ENCODE data around the gene RBFOX2.

Gene RBFOX2

DNA sequence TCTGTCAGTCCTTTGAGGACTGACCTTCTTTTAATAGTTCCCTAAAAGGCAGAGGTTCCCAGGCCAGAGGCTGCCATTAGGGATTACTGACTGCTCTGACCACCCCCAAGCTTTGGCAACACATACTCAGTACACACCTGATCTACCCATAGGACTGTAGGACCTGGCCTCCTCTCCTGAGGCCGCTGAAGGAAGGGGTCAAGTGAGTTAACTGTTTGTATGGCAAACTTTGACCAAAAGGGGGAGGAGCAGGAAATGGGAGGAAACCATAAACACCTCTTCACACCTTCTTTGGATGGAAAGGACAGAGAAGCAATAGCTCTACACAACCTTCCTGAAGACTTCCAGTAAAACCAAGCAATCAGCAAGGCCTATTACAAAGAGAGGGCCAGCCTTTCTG lies 207.0 kb downstream of the RBFOX2 start:
- Histone ChIP-seq H2AFZ (ENCODE audit: low read length) (no peak overlapping the region), H3K27me3 (ENCODE audit: insufficient read depth, low read length) (no peaks in the 10 kb centered on the region), H3K4me2 (ENCODE audit: low read length) (no peak overlapping the region), H3K9ac (ENCODE audit: low read length) (no peak overlapping the region), H3K4me3 (ENCODE audit: low read depth, low read length, poor library complexity, severe bottlenecking) (no peak overlapping the region), H3K4me1 (ENCODE audit: insufficient read depth, low read length, severe bottlenecking) (peaks cover 35% of the 10 kb centered on the region), H4K20me1 (ENCODE audit: insufficient read depth, low read length) (no peaks in the 10 kb centered on the region), H3K79me2 (ENCODE audit: insufficient read depth, low read length) (peaks cover 83% of the 10 kb centered on the region), H3K36me3 (ENCODE audit: insufficient read depth, low read length) (peaks cover 58% of the 10 kb centered on the region), H3F3A (ENCODE audit: insufficient read depth, low read length) (no peaks in the 10 kb centered on the region), H3K9me2 (ENCODE audit: low read depth, low read length) (no peaks in the 10 kb centered on the region), H3K9me3 (ENCODE audit: low read length) (no peaks in the 10 kb centered on the region), H3K27ac (ENCODE audit: low read depth, low read length, poor library complexity, severe bottlenecking) (peak overlapping the region; percentile 42)
- TF ChIP-seq EZH2 (IDR thresholded peaks at IDR 0.05; ENCODE audit: borderline replicate concordance, low read length) (no peak), CTCF (IDR thresholded peaks at IDR 0.05; ENCODE audit: low read length) (no peak)

DNA sequence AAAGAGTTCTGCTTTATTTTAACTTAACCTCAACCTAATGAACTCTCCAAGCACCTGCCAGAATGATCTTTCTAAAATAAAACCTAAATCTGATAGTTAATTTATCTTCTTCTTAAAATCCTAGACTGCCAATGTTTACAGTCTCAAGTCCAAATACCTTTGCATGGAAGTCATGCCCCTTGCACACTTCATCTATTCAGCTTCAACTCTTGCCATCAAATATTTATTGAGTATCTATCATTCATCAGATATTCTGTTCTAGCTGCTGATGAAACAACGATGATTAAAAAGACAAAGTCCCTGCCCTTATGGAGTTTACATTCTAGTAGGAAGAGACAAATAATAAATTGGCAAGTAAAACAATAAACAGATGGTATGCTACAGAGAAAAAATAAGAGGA lies 209.2 kb downstream of the RBFOX2 start:
- no peak overlapping the region for H2AFZ ChIP-seq (ENCODE audit: low read length)
- H3K27ac ChIP-seq (ENCODE audit: low read depth, low read length, poor library complexity, severe bottlenecking): no peak overlapping the region
- H3K4me3 ChIP-seq (ENCODE audit: low read depth, low read length, poor library complexity, severe bottlenecking): no peak overlapping the region
- H3K9me2 ChIP-seq (ENCODE audit: low read depth, low read length): no peaks in the 10 kb centered on the region
- peaks cover 71% of the 10 kb centered on the region for H3K79me2 ChIP-seq (ENCODE audit: insufficient read depth, low read length)
- H3K27me3 ChIP-seq (ENCODE audit: insufficient read depth, low read length): no peaks in the 10 kb centered on the region
- TF ChIP-seq CTCF (IDR thresholded peaks at IDR 0.05; ENCODE audit: low read length) (no peak), EZH2 (IDR thresholded peaks at IDR 0.05; ENCODE audit: borderline replicate concordance, low read length) (no peak)
- no peaks in the 10 kb centered on the region for H4K20me1 ChIP-seq (ENCODE audit: insufficient read depth, low read length)
- no peaks in the 10 kb centered on the region for H3K9me3 ChIP-seq (ENCODE audit: low read length)
- no peak overlapping the region for H3K9ac ChIP-seq (ENCODE audit: low read length)
- H3K4me2 ChIP-seq (ENCODE audit: low read length): no peak overlapping the region
- H3K4me1 ChIP-seq (ENCODE audit: insufficient read depth, low read length, severe bottlenecking): peaks cover 43% of the 10 kb centered on the region
- H3F3A ChIP-seq (ENCODE audit: insufficient read depth, low read length): no peaks in the 10 kb centered on the region
- peaks cover 63% of the 10 kb centered on the region for H3K36me3 ChIP-seq (ENCODE audit: insufficient read depth, low read length)

GRCh38 chr22:35818897-35819296 lies 209.7 kb downstream of the RBFOX2 start:
- Histone ChIP-seq H3K9me3 (ENCODE audit: low read length) (peaks cover 2% of the 10 kb centered on the region; the same call in 1 of the 2 replicates), H2AFZ (ENCODE audit: low read length) (no peak overlapping the region), H3K9me2 (ENCODE audit: low read depth, low read length) (no peaks in the 10 kb centered on the region), H3K4me3 (ENCODE audit: low read depth, low read length, poor library complexity, severe bottlenecking) (no peak overlapping the region), H3K79me2 (ENCODE audit: insufficient read depth, low read length) (peaks cover 66% of the 10 kb centered on the region), H3K9ac (ENCODE audit: low read length) (no peak overlapping the region), H3F3A (ENCODE audit: insufficient read depth, low read length) (no peaks in the 10 kb centered on the region), H4K20me1 (ENCODE audit: insufficient read depth, low read length) (no peaks in the 10 kb centered on the region), H3K27ac (ENCODE audit: low read depth, low read length, poor library complexity, severe bottlenecking) (no peak overlapping the region), H3K27me3 (ENCODE audit: insufficient read depth, low read length) (no peaks in the 10 kb centered on the region), H3K36me3 (ENCODE audit: insufficient read depth, low read length) (peaks cover 63% of the 10 kb centered on the region), H3K4me2 (ENCODE audit: low read length) (no peak overlapping the region), H3K4me1 (ENCODE audit: insufficient read depth, low read length, severe bottlenecking) (peaks cover 43% of the 10 kb centered on the region)
- TF ChIP-seq EZH2 (IDR thresholded peaks at IDR 0.05; ENCODE audit: borderline replicate concordance, low read length): no peak
- no peak for TF ChIP-seq CTCF (IDR thresholded peaks at IDR 0.05; ENCODE audit: low read length)

All from OCI-LY1 (cell line).